Panc1 (cell line): Measurements from ENCODE around the gene CDK5RAP2. TPM values are rescaled to one million over a fixed set of nuclear protein-coding genes. Genes with fewer than 3 reads are reported as not detected.

Experiments
- ATAC-seq: fragments of 200-7000 bp; cut with Tn5 transposase; 2 replicates; pipeline ENCODE4 v1.9.1; 2020; ENCODE audit warnings: mild to moderate bottlenecking, moderate library complexity
- BruUV-seq: library from RNA; stranded (reverse); fragments of 400-500 nt; replicated peaks from 2 replicates; lab custom pipeline; 2021; lab: Mats Ljungman, UMichigan
- CTCF ChIA-PET: fragments of 300-600 bp; sonication (Branson Sonifier 250); formaldehyde crosslinking; loops from one replicate; lab custom pipeline; 2022; ENCODE audit warnings: antibody characterized with exemption; lab: Charles Lee
- POLR2A ChIA-PET: fragments of 300-600 bp; sonication (Branson Sonifier 250); formaldehyde crosslinking; loops from one replicate; lab custom pipeline; 2022; ENCODE audit warnings: antibody characterized with exemption; lab: Charles Lee
- DNase-seq: peaks from one replicate; pipeline ENCODE4 v3.0.0-alpha.2; 2010; ENCODE audit warnings: low read depth, low spot score
- H3K27ac ChIP-seq: 2 replicates; pipeline ENCODE4 v1.5.1; 2011; ENCODE audit warnings: mild to moderate bottlenecking, low read length, inconsistent platforms
- H3K27me3 ChIP-seq: fragments of 200-500 bp; sonication (Bioruptor generic); 2 replicates; pipeline ENCODE4 v1.6.0; 2014; ENCODE audit warnings: low read length, inconsistent platforms; ENCODE audit not compliant: control insufficient read depth, insufficient read depth
- H3K36me3 ChIP-seq: fragments of 200-500 bp; sonication (Bioruptor generic); 2 replicates; pipeline ENCODE4 v1.5.1; 2014; ENCODE audit warnings: inconsistent platforms, mild to moderate bottlenecking, low read length, moderate library complexity; ENCODE audit not compliant: control insufficient read depth, insufficient read depth
- H3K4me1 ChIP-seq: 2 replicates; pipeline ENCODE4 v1.5.1; 2011; ENCODE audit warnings: inconsistent platforms, mild to moderate bottlenecking, low read length, moderate library complexity; ENCODE audit not compliant: control insufficient read depth, insufficient read depth
- H3K4me3 ChIP-seq, 2 experiments: 2 replicates each; pipeline ENCODE4 v1.5.1; 2011 to 2012; ENCODE audit warnings: low read depth in 2 of 2, low read length in 2 of 2, mild to moderate bottlenecking in 2 of 2, inconsistent platforms in 1 of 2, moderate library complexity in 1 of 2
- H3K9me3 ChIP-seq: fragments of 200-500 bp; sonication (Bioruptor generic); 2 replicates; pipeline ENCODE4 v1.5.1; 2014; ENCODE audit warnings: low read depth, mild to moderate bottlenecking, inconsistent platforms, low read length, moderate library complexity; ENCODE audit not compliant: control insufficient read depth, insufficient read depth
- CTCF ChIP-seq: fragments of 450-650 bp; IDR thresholded peaks from 2 replicates; pipeline ENCODE4 v1.5.1; 2017; ENCODE audit warnings: mild to moderate bottlenecking
- POLR2AphosphoS5 ChIP-seq: IDR thresholded peaks from 2 replicates; pipeline ENCODE4 v1.6.1; 2012; ENCODE audit warnings: mild to moderate bottlenecking, low read depth, low read length, moderate library complexity
- REST ChIP-seq, 2 experiments: IDR thresholded peaks; 2 replicates each; pipeline ENCODE4 v1.6.1; 2011 to 2012; ENCODE audit warnings: low read depth in 2 of 2, control low read depth in 1 of 2, low read length in 1 of 2, mild to moderate bottlenecking in 1 of 2, moderate library complexity in 1 of 2; ENCODE audit not compliant: insufficient read depth in 1 of 2
- SIN3A ChIP-seq: IDR thresholded peaks from 2 replicates; pipeline ENCODE4 v1.6.1; 2012; ENCODE audit warnings: low read depth, mild to moderate bottlenecking, low read length, moderate library complexity, borderline replicate concordance; ENCODE audit not compliant: insufficient read depth
- TCF7L2 ChIP-seq: IDR thresholded peaks from 2 replicates; pipeline ENCODE4 v1.6.1; 2011; ENCODE audit warnings: mild to moderate bottlenecking, low read depth, low read length, inconsistent platforms
- in situ Hi-C: cut with HindIII; loops from 2 replicates; pipeline ENCODE4 v1.10.0; 2016; ENCODE audit warnings: low sequenced_read_pairs, low pct_unique_long_range_greater_than_20kb
- intact Hi-C: fragments of 100-400 bp; cut with micrococcal nuclease; formaldehyde crosslinking; loops from one replicate; pipeline ENCODE4 v1.10.0; 2022; ENCODE audit not compliant: unreplicated experiment
- total RNA-seq: library from RNA; stranded (reverse); gene quantifications from one replicate; pipeline ENCODE4 v1.2.1, GENCODE V29; 2021; ENCODE audit not compliant: unreplicated experiment

Gene CDK5RAP2
- total RNA-seq, 1 experiment from 2014 or later, result 47.7 TPM

GRCh38 chr9:120626512-120626911 lies 46.5 kb upstream of the CDK5RAP2 start:
- Histone ChIP-seq H3K4me3 (no peak overlapping the region), H3K27ac (no peak overlapping the region), H3K9me3 (no peaks in the 10 kb centered on the region), H3K36me3 (no peaks in the 10 kb centered on the region), H3K27me3 (no peaks in the 10 kb centered on the region), H3K4me1 (0 out of 2 replicates have a peak, but pooled peaks cover 3% of the 10 kb centered on the region)
- ChIA-PET POLR2A (no interaction called here), CTCF (no interaction called here)
- no TSS peak for BruUV-seq
- TF ChIP-seq TCF7L2 (no peak), POLR2AphosphoS5 (no peak), REST (IDR thresholded peaks at IDR 0.05; ENCODE audit: insufficient read depth in 1 of 2, low read depth in 2 of 2, low read length in 1 of 2) (no peak), SIN3A (no peak), CTCF (no peak)
- no peak for ATAC-seq
- intact Hi-C loops (no loop called here), in situ Hi-C loops (no loop called here)
- DNase-seq, result no peak

- no peaks in the 10 kb centered on the region for H3K9me3 ChIP-seq
- in situ Hi-C loops, result no loop called here
- no peak overlapping the region for H3K27ac ChIP-seq
- no peak overlapping the region for H3K4me3 ChIP-seq
- H3K27me3 ChIP-seq, result no peaks in the 10 kb centered on the region
- POLR2A ChIA-PET, result no interaction called here
- CTCF ChIA-PET, result interaction anchor here (0.7 to 1.0 kb wide), 2 partner anchors 13 to 14 kb away, joined by 4 to 7 read pairs; no protein-coding TSS in a partner anchor
- intact Hi-C loops, result no loop called here
- no peaks in the 10 kb centered on the region for H3K36me3 ChIP-seq
- DNase-seq, result no peak
- 0 out of 2 replicates have a peak, but pooled peaks cover 3% of the 10 kb centered on the region for H3K4me1 ChIP-seq
- TF ChIP-seq POLR2AphosphoS5, result no peak
- TF ChIP-seq CTCF, result no peak
- ATAC-seq, result no peak
- no TSS peak for BruUV-seq
Measured at GRCh38 chr9:120625222-120625621, 45.3 kb upstream of the CDK5RAP2 start.
